COR-L47 (cell line): Measurements from ENCODE around the gene AHRR.

ENCODE experiments used
- DNase-seq: peaks from one replicate; lab custom pipeline; 2025; lab: John Stamatoyannopoulos, UW

Gene AHRR

DNA sequence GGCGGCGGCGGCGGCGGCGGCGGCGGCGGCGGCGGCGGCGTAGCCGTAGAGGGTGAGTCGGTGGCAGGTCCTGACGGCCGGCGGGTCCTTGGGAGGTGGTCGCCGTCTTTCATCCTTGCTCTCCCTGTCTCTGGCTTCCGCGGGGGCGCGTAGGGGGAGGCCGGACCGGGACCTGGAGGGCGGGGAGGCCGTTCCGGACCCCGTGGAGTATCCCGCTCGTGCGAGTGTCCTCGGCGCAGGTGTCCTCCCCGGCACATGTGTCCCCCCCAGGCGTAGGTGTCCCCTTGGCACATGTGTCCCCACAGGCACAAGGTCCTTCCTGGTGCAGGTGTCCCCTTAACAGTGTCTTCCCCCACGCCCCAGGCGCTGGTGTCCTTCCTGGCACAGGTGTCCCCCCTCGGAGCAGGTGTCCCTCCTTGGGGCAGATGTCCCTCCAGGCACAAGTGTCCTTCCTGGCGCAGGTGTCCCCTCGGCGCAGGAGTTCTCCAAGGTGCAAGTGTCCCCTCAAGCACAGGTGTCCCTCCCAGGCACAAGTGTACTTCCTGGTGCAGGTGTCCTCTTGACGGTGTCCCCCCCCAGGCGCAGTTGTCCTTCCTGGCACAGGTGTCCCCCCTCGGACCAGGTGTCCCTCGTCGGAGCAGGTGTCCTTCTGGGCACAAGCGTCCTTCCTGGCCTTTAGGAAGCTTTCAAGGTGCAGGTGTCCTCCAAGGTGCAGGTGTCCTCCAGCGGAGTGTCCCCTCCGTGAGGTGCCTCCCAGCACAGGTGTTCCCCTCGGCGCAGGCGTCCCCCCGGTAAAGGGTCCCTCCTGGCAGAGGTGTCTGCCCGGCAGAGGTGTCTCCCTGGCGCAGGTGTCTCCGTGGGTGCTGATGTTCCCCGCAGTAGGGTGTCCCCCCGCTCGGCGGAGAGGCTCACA lies 122.0 kb downstream of the AHRR start:
- peak; percentile 34 for DNase-seq

DNA sequence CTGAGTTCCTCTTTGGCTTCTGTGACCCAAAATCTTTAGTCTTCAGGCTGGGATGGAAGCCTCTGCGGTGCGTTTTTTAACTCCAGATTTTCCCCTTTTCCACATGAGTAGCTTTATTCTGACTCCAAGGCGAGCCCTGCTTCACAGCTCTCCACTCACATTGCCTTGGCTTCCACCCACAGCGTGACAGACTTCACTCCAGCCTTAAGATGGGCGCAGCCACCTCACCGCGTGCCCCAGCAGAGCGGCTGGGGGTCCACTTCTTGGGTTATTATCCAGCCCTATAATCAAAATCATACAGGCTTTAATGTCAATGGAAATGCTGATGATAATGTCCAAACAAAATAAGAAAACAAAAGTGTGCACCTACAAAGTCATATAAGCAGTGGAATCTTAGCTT lies 122.7 kb downstream of the AHRR start:
- no peak for DNase-seq

DNA sequence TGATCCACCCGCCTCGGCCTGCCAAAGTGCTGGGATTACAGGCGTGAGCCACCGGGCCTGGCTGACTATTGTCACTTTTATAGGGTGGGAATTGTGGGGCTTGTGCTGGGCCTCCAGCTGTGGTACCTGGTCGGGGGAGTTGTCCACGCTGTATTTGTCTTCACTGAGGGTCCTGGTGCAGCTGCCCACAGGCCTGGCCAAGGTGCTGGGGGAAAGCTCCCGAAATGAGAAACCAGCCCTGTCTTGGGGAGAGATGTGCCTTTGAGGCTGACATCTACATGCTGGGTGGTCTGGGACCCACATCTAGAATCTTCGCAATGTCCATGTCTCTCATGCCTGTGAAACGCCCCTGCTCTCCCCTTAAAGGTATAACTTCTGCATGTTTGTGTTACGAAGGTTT lies 124.1 kb downstream of the AHRR start:
- no peak for DNase-seq

DNA sequence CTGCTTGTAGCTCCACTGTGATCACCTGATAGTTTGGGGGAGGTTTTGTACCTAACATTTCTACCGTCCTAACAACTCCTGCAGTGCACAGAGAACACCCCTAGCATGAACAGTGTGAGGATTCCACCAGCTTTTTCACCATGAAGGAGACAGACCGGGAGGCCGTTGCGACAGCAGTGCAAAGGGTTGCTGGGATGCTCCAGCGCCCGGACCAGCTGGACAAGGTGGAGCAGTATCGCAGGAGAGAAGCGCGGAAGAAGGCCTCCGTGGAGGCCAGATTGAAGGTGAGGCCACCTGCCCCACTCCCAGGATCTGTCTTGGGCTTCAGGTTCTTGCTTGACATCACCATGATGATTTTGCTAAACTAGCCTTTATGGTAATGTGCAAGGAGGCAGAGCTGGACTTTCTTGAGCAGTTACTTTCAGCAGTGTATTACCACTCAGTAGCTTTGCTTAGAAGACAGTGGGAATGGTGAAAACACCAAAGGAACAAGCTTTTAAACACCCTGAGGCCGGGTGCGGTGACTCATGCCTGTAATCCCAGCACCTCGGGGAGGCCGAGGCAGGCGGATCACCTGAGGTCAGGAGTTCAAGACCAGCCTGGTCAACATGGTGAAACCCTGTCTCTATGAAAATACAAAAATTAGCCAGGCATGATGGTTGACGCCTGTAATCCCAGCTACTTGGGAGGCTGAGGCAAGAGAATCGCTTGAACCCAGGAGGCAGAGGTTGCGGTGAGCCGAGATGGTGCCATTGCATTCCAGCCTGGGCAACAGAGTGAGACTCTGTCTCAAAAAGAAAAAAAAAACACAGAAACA lies 124.8 kb downstream of the AHRR start:
- no peak for DNase-seq

DNA sequence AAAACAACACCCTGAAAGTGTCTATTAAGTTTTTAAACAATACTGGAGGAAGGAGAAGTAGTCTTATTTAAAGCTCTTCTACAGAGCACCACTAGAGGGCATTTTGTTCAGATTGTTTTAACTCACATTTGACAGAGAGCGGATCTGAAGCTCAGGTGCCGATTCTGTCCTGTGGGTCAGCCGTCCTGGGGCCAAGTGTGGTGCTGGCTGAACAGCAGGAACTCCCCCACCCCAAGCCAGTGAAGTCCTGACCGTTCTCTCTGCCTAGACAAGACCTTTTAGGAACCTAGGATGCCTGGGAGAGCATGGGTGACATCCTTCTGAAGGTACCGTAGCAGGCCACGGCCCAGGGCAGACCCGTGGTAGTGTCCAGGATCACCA lies 125.4 kb downstream of the AHRR start:
- peak; percentile 59 for DNase-seq

DNA sequence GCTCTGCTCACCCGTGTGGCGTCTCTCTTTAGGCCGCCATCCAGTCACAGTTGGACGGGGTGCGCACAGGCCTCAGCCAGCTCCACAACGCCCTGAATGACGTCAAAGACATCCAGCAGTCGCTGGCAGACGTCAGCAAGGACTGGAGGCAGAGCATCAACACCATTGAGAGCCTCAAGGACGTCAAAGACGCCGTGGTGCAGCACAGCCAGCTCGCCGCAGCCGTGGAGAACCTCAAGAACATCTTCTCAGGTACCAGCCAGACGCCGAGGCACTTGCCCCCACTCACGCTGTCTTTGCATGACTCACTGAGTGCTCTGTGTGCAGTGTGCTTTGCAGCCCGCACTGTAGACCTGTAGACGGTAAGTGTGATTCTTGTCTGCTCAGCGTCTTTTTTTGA lies 126.0 kb downstream of the AHRR start:
- DNase-seq = no peak

DNA sequence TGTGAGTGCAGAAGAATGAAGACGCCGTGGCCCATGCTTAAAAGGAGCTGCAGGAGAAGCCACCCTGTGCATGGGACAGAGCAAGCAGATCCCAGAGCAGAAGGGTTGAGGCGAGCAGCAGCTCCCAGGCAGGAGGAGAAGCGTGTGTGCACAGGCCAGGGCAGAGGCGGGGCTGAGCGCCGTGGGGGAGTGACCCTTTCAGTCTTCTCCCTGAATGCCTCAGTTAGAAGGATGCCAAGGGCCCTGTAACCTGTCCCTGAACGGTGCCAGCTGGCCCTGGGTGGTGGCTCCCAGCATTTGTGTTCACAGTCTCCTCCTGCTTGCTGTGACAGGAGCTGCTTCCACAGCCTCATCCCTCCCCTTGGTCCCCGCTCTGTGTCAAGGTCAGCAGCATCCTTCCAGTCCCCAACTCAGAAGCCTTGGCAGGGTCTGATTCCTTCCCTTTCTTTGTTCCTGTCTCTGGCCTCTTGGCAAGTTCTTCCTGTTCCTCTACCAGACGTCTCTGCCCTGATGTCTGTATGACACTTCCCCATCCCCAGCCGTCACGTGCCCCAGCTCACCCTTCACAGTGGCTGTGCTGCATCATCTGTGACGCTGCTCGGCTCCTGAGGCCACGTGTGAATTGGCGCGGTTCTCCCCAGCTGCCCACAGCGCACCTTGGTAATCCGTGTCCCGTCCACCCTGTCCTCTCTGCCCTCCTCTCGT lies 126.7 kb downstream of the AHRR start:
- DNase-seq = no peak

DNA sequence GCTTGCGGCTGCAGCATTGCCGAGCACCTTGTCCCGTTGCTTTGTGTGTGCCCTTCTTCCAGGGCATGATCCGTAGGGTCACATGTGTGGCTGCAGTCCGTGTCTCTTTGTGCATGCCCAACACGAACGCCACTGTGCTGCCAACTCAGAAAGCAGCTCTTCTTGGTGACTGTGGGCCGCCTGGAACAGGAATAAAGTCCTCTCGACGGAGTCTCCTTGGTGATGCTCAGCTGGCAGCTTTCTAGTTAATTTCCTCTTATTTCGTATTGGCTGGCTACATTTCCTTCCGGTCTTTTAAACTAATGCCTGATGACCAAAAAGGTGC lies 127.2 kb downstream of the AHRR start:
- no peak for DNase-seq

DNA sequence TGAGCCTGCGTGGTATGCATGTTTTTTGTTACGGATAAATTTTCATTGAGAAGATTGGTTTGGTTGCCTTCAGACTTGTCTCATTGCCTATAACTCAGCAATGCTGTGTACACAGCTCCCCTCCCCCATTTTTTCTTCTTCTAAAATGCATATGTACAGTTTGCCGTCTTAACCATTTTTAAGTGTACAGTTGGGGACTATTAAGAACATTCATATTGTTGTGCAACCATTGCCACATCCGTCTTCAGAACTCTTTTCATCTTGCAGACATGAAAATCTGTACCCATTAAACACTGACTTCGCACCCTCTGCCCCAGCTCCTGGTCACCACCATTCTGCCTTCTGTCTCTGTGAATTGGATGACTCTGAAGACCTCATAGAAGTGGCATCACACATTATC lies 127.6 kb downstream of the AHRR start:
- no peak for DNase-seq

DNA sequence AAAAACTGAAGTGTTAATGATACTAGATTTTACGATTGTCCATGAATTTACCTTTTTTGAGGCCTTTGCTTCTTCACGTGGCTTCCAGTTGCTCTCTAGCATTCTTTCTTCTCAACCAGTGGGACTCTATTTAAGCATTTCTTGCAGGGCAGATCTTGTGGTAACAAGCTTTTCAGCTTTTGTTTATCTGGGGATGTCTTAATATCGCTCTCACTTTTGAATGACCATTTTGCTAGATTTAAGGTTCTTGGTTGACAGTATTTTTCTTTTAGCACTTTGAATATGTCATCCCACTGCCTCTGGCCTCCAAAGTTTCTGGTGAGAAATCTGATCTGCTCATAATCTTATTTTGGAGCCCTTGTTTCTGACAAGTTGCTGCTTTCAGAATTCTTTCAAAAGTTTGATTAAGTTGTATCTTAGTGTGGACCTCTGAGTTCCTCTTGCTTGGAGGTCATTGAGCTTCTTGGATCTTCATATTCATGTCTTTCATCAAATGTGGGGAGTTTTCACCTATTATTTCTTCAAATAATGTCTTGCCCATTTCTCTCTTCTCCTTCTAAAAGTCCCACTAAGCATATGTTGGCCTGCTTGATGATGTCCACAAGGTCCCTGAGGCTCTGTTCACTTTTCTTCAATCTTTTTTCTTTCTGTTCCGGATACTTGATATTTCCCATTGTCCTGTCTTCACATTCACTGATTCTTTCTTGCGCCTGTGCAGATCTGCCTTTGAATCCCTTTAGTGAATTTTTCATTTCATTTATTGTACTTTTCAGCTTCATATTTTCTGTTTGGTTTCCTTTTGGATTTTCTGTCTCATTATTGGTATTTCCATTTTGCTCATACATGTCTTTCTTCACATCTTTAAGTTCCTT lies 130.3 kb downstream of the AHRR start:
- DNase-seq = no peak

DNA sequence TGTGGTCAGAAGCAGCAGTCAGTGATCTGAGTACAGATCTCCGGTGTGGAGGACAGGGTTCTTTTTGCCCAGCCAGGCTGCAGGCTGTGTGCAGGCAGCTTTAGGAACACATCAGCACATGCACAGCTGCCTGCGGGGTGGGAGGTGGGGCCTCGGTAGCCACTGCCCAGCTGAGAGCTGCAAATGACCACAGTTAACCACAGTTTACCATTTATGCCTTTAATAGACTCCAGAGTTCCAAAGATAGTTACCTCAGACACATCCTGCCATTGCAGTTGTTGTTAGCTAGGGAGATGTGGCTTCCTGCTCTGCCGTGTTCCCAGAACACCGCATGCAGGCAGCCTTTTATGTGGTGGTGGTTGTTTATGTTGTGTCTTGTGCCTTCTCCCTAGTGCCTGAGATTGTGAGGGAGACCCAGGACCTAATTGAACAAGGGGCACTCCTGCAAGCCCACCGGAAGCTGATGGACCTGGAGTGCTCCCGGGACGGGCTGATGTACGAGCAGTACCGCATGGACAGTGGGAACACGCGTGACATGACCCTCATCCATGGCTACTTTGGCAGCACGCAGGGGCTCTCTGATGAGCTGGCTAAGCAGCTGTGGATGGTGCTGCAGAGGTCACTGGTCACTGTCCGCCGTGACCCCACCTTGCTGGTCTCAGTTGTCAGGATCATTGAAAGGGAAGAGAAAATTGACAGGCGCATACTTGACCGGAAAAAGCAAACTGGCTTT lies 131.6 kb downstream of the AHRR start:
- no peak for DNase-seq

DNA sequence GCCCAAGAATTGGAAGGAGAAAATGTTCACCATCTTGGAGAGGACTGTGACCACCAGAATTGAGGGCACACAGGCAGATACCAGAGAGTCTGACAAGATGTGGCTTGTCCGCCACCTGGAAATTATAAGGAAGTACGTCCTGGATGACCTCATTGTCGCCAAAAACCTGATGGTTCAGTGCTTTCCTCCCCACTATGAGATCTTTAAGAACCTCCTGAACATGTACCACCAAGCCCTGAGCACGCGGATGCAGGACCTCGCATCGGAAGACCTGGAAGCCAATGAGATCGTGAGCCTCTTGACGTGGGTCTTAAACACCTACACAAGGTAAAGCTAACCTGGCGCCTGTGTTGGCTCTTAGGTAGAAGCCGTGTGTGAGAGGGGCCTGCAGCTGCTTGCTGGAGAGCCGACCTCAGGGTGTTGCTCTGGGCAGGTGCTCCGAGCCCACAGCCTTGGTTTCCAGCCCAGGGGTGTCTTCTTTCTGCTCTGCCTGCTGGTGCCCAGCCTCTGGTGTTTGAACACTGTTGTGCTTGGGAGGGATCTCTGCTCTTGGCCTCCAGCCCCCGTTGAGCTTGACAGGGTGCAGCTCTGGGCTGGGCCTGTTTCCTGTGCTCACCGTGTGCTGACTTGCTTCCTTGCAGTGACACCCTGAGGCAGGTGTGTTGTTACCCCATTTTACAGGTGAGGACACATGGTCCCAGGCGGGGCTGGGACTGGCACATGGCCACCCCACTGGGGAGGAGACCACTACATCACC lies 132.4 kb downstream of the AHRR start:
- DNase-seq = no peak

DNA sequence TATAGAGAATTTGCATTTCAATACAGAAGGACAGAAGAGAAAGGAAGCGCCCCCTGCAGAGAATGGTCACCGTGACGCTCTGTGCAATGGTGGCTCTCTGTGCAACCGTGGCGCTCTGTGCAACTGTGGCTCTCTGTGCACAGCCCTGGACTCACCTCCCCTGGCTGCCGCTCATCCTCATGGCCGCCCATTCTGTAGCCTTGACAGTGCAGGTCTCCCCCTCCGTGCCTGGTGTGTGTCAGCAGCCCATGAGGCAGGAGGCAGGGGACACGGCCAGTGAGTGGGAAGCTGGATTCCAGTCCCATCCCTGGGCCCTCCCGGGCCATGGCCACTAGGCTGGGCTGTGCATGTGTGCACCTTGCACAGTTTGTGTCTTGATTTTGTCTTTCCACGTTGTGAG lies 133.4 kb downstream of the AHRR start:
- no peak for DNase-seq

DNA sequence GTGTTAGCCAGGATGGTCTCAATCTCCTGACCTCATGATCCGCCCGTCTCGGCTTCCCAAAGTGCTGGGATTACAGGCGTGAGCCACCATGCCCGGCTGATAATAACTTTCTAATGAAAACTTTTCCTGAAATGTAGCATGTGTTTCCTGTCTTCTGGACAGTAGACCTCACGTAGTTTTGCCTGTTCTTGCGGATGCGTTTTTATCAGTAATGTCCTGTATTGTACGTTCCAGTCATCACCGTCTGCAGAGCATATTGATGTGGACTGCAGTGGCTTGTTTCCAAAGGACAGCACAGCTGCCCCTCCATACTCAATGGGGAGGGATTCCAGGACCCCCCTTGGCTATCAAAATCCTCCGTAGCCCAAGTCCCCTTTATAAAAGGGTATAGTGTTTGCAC lies 134.3 kb downstream of the AHRR start:
- DNase-seq = no peak

DNA sequence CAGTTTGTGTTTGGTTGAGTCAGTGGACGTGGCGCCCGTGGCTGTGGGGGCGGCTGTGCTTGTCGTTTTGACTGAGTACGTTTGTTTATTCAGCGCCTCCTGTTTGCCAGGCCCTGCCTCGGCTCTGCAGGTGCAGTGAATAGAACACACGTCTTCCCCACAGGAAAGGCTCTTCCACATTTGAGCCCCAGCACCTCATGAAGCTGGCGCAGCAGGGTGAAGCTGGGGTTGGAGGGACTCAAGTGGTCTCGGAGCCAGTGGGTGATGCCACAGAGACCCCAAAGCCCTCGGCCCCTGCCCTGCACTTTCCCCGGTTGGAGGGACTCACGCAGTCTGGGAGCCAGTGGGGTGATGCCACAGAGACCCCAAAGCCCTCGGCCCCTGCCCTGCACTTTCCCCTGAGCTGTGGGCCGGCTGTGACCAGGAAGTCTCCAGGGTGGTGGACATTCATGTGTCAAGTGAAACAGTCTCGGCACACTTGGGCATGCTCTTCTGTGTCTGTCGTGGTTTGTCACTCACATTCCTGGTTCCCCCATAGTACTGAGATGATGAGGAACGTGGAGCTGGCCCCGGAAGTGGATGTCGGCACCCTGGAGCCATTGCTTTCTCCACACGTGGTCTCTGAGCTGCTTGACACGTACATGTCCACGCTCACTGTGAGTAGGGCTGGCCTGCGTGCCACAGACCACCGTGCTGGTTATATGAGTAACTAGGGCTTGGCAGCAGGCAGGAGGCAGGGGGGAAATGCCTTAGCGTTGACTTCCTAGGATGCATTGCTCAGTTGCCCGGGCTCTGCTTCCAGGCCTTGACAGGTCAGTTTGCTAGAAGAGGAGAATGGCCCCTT lies 135.1 kb downstream of the AHRR start:
- no peak for DNase-seq

DNA sequence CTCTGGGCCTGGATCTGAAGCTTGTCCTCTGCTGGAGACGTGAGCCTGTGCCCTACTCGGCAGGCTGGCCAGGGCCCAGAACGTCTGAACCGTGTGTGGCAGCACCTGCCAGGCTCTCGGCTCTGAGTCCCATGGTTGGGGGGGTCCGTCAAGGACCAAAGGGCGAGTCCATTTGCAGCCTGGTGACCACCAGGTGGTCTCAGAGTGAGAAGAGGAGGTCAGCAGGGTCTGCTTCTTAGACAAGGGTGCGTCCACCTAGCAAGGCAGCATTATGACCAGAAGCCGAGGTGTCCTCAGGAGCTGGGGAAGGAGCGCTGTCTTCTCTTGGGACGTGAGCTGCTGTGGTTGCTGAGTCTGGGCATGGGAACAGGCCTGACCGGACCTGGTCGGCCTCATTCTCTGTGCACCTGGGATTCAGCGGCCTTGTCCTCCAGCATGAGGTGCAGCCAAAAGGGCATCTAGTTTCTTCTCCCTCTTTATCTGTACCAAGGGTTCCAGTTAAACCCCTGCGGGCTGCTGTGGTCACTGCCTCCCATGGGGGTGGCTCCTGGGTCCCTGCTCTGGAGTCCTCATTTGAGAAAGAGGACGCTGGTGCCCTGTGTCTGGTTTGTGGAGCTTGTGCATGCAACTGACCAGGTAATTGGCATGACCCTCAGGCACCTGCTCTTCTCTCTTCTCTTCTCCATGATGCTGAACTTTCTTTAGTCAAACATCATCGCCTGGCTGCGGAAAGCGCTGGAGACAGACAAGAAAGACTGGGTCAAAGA lies 135.9 kb downstream of the AHRR start:
- DNase-seq = no peak

DNA sequence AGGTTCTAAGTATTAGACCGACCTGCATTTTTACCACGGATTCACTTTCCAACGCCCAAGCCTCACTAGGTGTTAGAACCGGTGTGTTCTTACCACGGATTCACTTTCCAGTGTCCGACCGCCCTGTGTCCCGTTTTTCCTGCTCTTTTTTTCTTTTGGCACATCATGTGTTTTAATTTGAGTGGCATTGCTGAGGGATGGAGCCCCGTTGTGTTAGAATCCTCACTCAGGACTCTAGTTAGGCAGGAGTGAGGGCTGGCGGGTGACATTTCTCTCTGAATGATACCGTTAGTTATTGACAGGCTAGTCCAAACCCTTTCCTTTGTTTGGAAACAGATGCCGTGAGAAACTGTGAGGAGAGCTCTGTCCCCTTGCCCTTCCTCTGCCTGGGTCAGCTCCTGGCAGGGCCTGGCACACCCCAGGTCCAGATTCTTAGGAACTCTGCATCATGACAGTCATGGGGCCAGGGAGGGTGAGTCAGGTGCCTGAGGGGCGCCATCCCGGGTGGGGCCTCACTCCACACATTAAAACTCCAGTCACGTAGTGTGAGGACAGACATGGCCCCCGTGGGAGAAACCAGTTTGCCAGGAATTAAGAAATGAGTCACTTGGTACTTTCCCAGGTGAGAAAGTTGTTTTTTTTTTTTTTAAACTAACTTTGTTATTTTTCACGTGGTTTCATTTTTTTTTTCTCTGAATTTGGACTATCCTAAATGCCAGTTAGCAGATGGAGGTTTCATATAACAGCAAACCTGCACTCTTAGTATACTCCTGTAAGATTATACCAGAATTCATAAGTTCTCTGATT lies 137.2 kb downstream of the AHRR start:
- no peak for DNase-seq
